Testis (tissue), 3 donors: Measurements from ENCODE around the gene XAGE1B. TPM values are rescaled to one million over a fixed set of nuclear protein-coding genes. Genes with fewer than 3 reads are reported as not detected.
"Not testable (repeated sequence)": the region's sequence is repeated elsewhere in the genome, so short reads cannot be mapped to it uniquely, and the experiment has no call there.

Source experiments
- DNase-seq: peaks from one replicate; pipeline ENCODE4 v3.0.0-alpha.2; 2019
- H3K27ac ChIP-seq, 2 donors: fragments of 200-600 bp; sonication (generic); one replicate each; pipeline ENCODE4 v1.5.1; 2019
- H3K27me3 ChIP-seq: fragments of 200-600 bp; sonication (generic); one replicate; pipeline ENCODE4 v1.5.1; 2019
- H3K36me3 ChIP-seq: fragments of 200-600 bp; sonication (generic); one replicate; pipeline ENCODE4 v1.5.1; 2017; ENCODE audit warnings: low read depth; ENCODE audit errors: missing control alignments
- H3K4me1 ChIP-seq: fragments of 200-600 bp; sonication (generic); one replicate; pipeline ENCODE4 v1.5.1; 2019
- H3K4me3 ChIP-seq, 2 donors: fragments of 200-600 bp; sonication (generic); one replicate each; pipeline ENCODE4 v1.5.1; 2017 to 2019
- H3K9me3 ChIP-seq: fragments of 200-600 bp; sonication (generic); one replicate; pipeline ENCODE4 v1.5.1; 2017
- POLR2A ChIP-seq: fragments of 450-650 bp; IDR thresholded peaks from one replicate; pipeline ENCODE4 v1.6.1; 2017; ENCODE audit warnings: antibody characterized with exemption, mild to moderate bottlenecking, moderate library complexity
- WGBS, 2 donors: methylation state at CpG; one replicate each; pipeline ENCODE4 v1.1.5; 2018; 5-methylcytosine and 5-hydroxymethylcytosine counted together
- intact Hi-C: fragments of 100-400 bp; cut with DNase I; formaldehyde crosslinking; loops from one replicate; pipeline ENCODE4 v1.15.1; 2023; ENCODE audit warnings: low total_unique reads
- polyA plus RNA-seq: library from polyadenylated mRNA; stranded (reverse); fragments of 350-450 nt; fragmentation: Illumina TruSeq; extraction: RNeasy Lipid Tissue Mini Kit (QIAGEN cat#74804); gene quantifications from one replicate; pipeline ENCODE4 v1.2.3, GENCODE V29; 2014; ENCODE audit warnings: low read depth, low replicate concordance; ENCODE audit not compliant: insufficient read depth
- small RNA-seq, 2 donors: library from RNA; depleted of rRNA; stranded (forward); fragments of <200 nt; gene quantifications; one replicate each; pipeline ENCODE3, GENCODE V24; 2016
- total RNA-seq, 2 donors: library from RNA; depleted of rRNA; stranded (reverse); fragments of >200 nt; gene quantifications; one replicate each; pipeline ENCODE4 v1.2.3, GENCODE V29; 2016
- TF ChIP-seq, protein P1 (sequence below), 3 experiments: fragments of 450-650 bp in 2 of 3; fragments of 200-600 bp in 1 of 3; sonication (generic) in 1 of 3; IDR thresholded peaks; one replicate each; pipeline ENCODE4 v1.5.1; 2016 to 2019; ENCODE audit warnings: antibody characterized with exemption in 3 of 3, mild to moderate bottlenecking in 2 of 3, moderate library complexity in 1 of 3

The XAGE1B gene
- total and polyA plus RNA-seq, 3 donors from 2014 or later = 61.0 to 64.2 (median 64.0) TPM

- no peaks in the 10 kb centered on the region for H3K27me3 ChIP-seq
- no peak overlapping the region for H3K4me3 ChIP-seq
- no peaks in the 10 kb centered on the region for H3K36me3 ChIP-seq
- no peak overlapping the region for H3K27ac ChIP-seq
- no peak for DNase-seq
- H3K4me1 ChIP-seq = no peaks in the 10 kb centered on the region
- WGBS, 2 donors = 94 to 96% methylated on average over 3 of the region's 3 CpGs
- no peaks in the 10 kb centered on the region for H3K9me3 ChIP-seq
- intact Hi-C loops = no loop called here
- TF ChIP-seq POLR2A = no peak
- TF ChIP-seq, protein P1, sequence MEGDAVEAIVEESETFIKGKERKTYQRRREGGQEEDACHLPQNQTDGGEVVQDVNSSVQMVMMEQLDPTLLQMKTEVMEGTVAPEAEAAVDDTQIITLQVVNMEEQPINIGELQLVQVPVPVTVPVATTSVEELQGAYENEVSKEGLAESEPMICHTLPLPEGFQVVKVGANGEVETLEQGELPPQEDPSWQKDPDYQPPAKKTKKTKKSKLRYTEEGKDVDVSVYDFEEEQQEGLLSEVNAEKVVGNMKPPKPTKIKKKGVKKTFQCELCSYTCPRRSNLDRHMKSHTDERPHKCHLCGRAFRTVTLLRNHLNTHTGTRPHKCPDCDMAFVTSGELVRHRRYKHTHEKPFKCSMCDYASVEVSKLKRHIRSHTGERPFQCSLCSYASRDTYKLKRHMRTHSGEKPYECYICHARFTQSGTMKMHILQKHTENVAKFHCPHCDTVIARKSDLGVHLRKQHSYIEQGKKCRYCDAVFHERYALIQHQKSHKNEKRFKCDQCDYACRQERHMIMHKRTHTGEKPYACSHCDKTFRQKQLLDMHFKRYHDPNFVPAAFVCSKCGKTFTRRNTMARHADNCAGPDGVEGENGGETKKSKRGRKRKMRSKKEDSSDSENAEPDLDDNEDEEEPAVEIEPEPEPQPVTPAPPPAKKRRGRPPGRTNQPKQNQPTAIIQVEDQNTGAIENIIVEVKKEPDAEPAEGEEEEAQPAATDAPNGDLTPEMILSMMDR (IDR thresholded peaks at IDR 0.05) = no peak
Observed at GRCh38 chrX:52507331-52507730, 9.5 kb downstream of the XAGE1B start.

DNA sequence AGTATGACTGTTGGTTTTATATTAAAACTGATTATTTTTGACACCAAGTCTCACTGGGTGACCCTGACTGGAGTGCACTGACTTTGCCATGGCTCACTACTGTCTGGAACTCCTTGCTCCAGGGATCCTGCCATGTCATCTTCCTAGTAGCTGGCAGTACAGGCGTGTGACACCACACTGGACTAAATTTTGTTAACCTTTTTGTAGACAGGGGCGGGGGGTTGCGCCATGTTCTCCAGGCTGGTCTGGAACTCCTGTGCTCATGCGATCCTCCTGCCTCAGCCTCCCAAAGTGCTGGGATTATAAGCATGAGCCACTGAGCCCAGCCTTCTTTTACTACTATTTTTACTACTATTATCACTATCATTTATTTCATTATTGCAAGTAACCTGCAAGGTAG, 12.3 kb downstream of the XAGE1B start:
- WGBS, 2 donors = 94 to 100% methylated on average over 2 to 4 of the region's 4 CpGs
- Histone ChIP-seq H3K4me3 (no peak overlapping the region), H3K27me3 (no peaks in the 10 kb centered on the region), H3K4me1 (no peaks in the 10 kb centered on the region), H3K27ac (no peak overlapping the region), H3K36me3 (no peaks in the 10 kb centered on the region), H3K9me3 (no peaks in the 10 kb centered on the region)
- DNase-seq = no peak
- intact Hi-C loops = no loop called here
- TF ChIP-seq, protein P1 (IDR thresholded peaks at IDR 0.05) = no peak
- no peak for TF ChIP-seq POLR2A

- H3K36me3 ChIP-seq, H3K9me3 ChIP-seq, H3K4me3 ChIP-seq, H3K27ac ChIP-seq, DNase-seq, H3K4me1 ChIP-seq, intact Hi-C loops, H3K27me3 ChIP-seq: not testable (repeated sequence)
- WGBS, 2 donors = no CpG with 5 or more reads among the region's 6 CpGs
Observed at GRCh38 chrX:52501362-52501761, 15.5 kb downstream of the XAGE1B start.

DNA sequence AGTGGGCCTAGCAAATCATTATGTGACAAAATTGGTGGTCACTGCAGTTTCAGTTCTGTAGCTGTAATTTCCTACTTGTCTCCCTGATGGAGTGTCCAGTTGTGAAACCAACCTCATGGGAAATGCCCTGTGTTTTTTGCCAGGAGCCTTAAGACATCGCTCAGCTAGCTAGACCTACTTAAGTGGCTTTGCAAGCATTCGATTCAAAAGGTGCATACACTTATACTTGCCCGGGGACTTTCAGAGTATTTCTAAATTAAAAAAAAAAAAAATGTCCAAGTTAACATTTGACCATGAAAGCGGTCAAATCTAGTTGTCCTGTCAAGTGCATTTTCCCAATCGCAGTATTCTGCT, 20.5 kb downstream of the XAGE1B start:
- H3K27me3 ChIP-seq, H3K27ac ChIP-seq, DNase-seq, H3K36me3 ChIP-seq, H3K9me3 ChIP-seq, H3K4me3 ChIP-seq, H3K4me1 ChIP-seq, intact Hi-C loops: not testable (repeated sequence)
- no CpG with 5 or more reads among the region's 5 CpGs for WGBS, 2 donors

DNA sequence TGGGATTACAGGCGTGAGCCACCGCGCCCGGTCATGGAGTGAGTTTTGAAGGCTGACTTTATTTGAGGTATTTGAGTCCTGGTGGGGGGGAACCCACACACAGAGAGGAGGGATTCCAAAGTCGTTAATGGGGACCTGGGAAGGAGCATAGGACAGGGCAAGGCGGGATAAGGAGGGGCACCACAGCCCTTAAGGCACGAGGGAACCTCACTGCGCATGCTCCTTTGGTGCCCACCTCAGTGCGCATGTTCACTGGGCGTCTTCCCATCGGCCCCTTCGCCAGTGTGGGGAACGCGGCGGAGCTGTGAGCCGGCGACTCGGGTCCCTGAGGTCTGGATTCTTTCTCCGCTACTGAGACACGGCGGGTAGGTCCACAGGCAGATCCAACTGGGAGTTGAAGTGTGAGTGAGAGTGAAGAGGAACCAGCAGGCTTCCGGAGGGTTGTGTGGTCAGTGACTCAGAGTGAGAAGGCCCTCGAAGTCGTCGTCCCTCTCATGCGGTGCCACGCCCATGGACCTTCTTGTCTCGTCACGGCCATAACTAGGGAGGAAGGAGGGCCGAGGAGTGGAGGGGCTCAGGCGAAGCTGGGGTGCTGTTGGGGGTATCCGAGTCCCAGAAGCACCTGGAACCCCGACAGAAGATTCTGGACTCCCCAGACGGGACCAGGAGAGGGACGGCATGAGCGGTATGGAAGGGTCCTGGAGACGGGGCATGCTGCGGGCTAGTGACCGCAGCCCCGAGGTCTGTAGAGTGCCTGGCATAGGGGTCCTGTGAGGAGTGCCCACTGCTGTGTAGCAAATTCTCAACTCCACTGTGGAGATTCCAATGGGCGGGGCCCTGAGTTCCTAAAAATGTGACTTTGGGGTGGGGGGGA, 21.1 kb downstream of the XAGE1B start, which contains the start of gene XAGE1A:
Gene XAGE1A (plus strand): TSS at position 264 of the 874 bp plus-strand sequence. CDS start 1,554 bp downstream, outside the sequence.
- whole genome bisulfite sequencing, 2 donors = no CpG with 5 or more reads among the region's 41 CpGs
- H3K27me3 ChIP-seq, H3K36me3 ChIP-seq, H3K27ac ChIP-seq, H3K4me3 ChIP-seq, H3K4me1 ChIP-seq, intact Hi-C loops, H3K9me3 ChIP-seq, DNase-seq: not testable (repeated sequence)

DNA sequence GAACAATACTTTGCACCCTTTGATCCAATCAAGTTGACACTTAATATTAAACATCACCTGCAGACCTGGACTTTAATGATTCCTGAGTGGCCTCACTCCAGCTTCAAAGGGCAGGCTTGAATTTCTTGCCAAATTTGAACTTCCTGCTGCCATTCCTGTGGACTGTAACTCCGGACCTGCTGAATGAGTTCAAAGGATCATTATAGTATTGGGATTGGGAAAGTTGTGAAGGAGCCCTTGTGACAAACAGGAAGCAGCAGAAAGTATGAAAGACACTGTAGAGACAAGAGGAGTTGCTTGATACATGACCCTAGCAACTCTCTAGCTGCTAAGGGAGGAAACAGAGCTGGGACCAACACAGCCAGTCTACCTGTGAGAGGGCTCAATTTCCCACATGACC, 45.6 kb downstream of the XAGE1B start:
- H3K27me3 ChIP-seq, H3K4me1 ChIP-seq, intact Hi-C loops, H3K4me3 ChIP-seq, H3K36me3 ChIP-seq, DNase-seq, H3K9me3 ChIP-seq, H3K27ac ChIP-seq: not testable (repeated sequence)
- WGBS, 2 donors = 33 to 43% methylated on average over 1 of the region's 1 CpG

Small RNAs within 50 kb of the gene (small RNA-seq; reads per million reads assigned to genes)
- 0 reads per million in 2 donors for gene BX510359.8
- gene RBM22P7 = 0 reads per million in 2 donors

Other genes starting within 250 kb of the XAGE1B start
- gene XAGE2, start 148.0 kb downstream of the XAGE1B start, total RNA-seq = under 1 TPM in 1 of 2 donors, not detected in 1; 0.81 TPM
- gene XAGE2, start 148.0 kb downstream of the XAGE1B start, polyA plus RNA-seq = not detected
- 10 to 100 TPM; 14.4 to 31.9 TPM for gene XAGE1A, start 21.3 kb downstream of the XAGE1B start, total RNA-seq
- gene XAGE1A, start 21.3 kb downstream of the XAGE1B start, polyA plus RNA-seq = 31.7 TPM
- gene SSX7, start 137.8 kb upstream of the XAGE1B start, total RNA-seq = not detected
- not detected for gene SSX7, start 137.8 kb upstream of the XAGE1B start, polyA plus RNA-seq
- 1 to 10 TPM in 1 of 2 donors, not detected in 1; 5.6 TPM for gene SSX2, start 190.1 kb upstream of the XAGE1B start, total RNA-seq
- gene SSX2, start 190.1 kb upstream of the XAGE1B start, polyA plus RNA-seq = 9.1 TPM
- 10 to 100 TPM; 37.5 to 40.6 TPM for gene SSX2B, start 234.2 kb upstream of the XAGE1B start, total RNA-seq
- 42.6 TPM for gene SSX2B, start 234.2 kb upstream of the XAGE1B start, polyA plus RNA-seq